Effector memory CD4-positive, alpha-beta T cell (primary cell): ENCODE data around the gene NUDT11.
A peak's percentile ranks its signal among the peaks of the same experiment; 100 is the strongest.
"Not testable (repeated sequence)": the region's sequence is repeated elsewhere in the genome, so short reads cannot be mapped to it uniquely, and the experiment has no call there.

ENCODE experiments used
- DNase-seq, 3 donors: peaks; one replicate each; pipeline ENCODE4 v3.0.0-alpha.2; 2020
- H3K27ac ChIP-seq: 2 replicates; pipeline ENCODE4 v1.7.0; 2013; ENCODE audit warnings: mild to moderate bottlenecking, low read length, moderate library complexity; ENCODE audit not compliant: insufficient read depth, poor library complexity, severe bottlenecking
- H3K27me3 ChIP-seq: replicated peaks from 2 replicates; pipeline ENCODE4 v1.7.0; 2013; ENCODE audit warnings: mild to moderate bottlenecking, low read length; ENCODE audit not compliant: insufficient read depth, control insufficient read depth, poor library complexity, severe bottlenecking
- H3K36me3 ChIP-seq: 2 replicates; pipeline ENCODE4 v1.7.0; 2013; ENCODE audit warnings: mild to moderate bottlenecking, low read length, moderate library complexity; ENCODE audit not compliant: control insufficient read depth, insufficient read depth
- H3K4me1 ChIP-seq: 2 replicates; pipeline ENCODE4 v1.7.0; 2013; ENCODE audit warnings: low read length, mild to moderate bottlenecking; ENCODE audit not compliant: control insufficient read depth, insufficient read depth, poor library complexity, severe bottlenecking
- H3K4me3 ChIP-seq: 2 replicates; pipeline ENCODE4 v1.7.0; 2013; ENCODE audit warnings: low read length, low read depth, mild to moderate bottlenecking; ENCODE audit not compliant: insufficient read depth, poor library complexity, severe bottlenecking
- H3K9me3 ChIP-seq: 2 replicates; pipeline ENCODE4 v1.7.0; 2013; ENCODE audit warnings: mild to moderate bottlenecking, low read length, moderate library complexity; ENCODE audit not compliant: control insufficient read depth
- total RNA-seq, 3 donors: gene quantifications; one replicate each; lab custom pipeline; 2026; lab: John Stamatoyannopoulos, UW

Gene NUDT11
- 0.70 to 1.7 (median 0.97) reads per million in 3 donors for total RNA-seq

GRCh38 chrX:51496501-51497291, at the start of gene NUDT11:
Gene NUDT11, minus strand, starts transcription at chrX:51496592. Its CDS starts 148 bp downstream, at chrX:51496444.
- Histone ChIP-seq H3K27me3 (no peaks in the 10 kb centered on the region), H3K36me3 (no peaks in the 10 kb centered on the region), H3K9me3 (no peaks in the 10 kb centered on the region), H3K27ac (no peak within 1 kb of the TSS), H3K4me3 (peak within 1 kb of the TSS; percentile 49), H3K4me1 (no peaks in the 10 kb centered on the region)
- DNase-seq = no peak

- Histone ChIP-seq H3K9me3 (no peaks in the 10 kb centered on the region), H3K4me1 (no peaks in the 10 kb centered on the region), H3K27me3 (no peaks in the 10 kb centered on the region), H3K27ac (no peak overlapping the region), H3K36me3 (no peaks in the 10 kb centered on the region), H3K4me3 (no peak overlapping the region)
- no peak for DNase-seq
These were observed 24.0 kb upstream of the NUDT11 start for GRCh38 chrX:51520393-51520792.

GRCh38 chrX:51519131-51519530, 22.7 kb upstream of the NUDT11 start:
- not testable (repeated sequence) for H3K27me3 ChIP-seq, H3K4me1 ChIP-seq, DNase-seq, H3K36me3 ChIP-seq, H3K4me3 ChIP-seq, H3K27ac ChIP-seq, H3K9me3 ChIP-seq

GRCh38 chrX:51507551-51507950, 11.2 kb upstream of the NUDT11 start:
- H3K4me3 ChIP-seq = no peak overlapping the region
- no peak overlapping the region for H3K27ac ChIP-seq

GRCh38 chrX:51495701-51496488, 497 bp downstream of the NUDT11 start:
- not testable (repeated sequence) for H3K27ac ChIP-seq, H3K4me1 ChIP-seq, H3K9me3 ChIP-seq, DNase-seq, H3K36me3 ChIP-seq, H3K27me3 ChIP-seq
- H3K4me3 ChIP-seq = peak overlapping the region; percentile 49

More at GRCh38 chrX:51507551-51507950, 11.2 kb upstream of the NUDT11 start:
- H3K27me3 ChIP-seq = no peaks in the 10 kb centered on the region
- no peaks in the 10 kb centered on the region for H3K9me3 ChIP-seq
- no peaks in the 10 kb centered on the region for H3K4me1 ChIP-seq
- no peaks in the 10 kb centered on the region for H3K36me3 ChIP-seq
- no peak for DNase-seq

GRCh38 chrX:51494409-51494808, 2.0 kb downstream of the NUDT11 start:
- Histone ChIP-seq H3K4me3 (no peak overlapping the region), H3K27me3 (no peaks in the 10 kb centered on the region), H3K36me3 (no peaks in the 10 kb centered on the region), H3K4me1 (no peaks in the 10 kb centered on the region), H3K27ac (no peak overlapping the region), H3K9me3 (no peaks in the 10 kb centered on the region)
- DNase-seq = no peak

- no peaks in the 10 kb centered on the region for H3K36me3 ChIP-seq
- no peak overlapping the region for H3K4me3 ChIP-seq
- no peak for DNase-seq
- no peaks in the 10 kb centered on the region for H3K4me1 ChIP-seq
- no peaks in the 10 kb centered on the region for H3K9me3 ChIP-seq
- H3K27me3 ChIP-seq = no peaks in the 10 kb centered on the region
- H3K27ac ChIP-seq = no peak overlapping the region
These were observed 8.5 kb downstream of the NUDT11 start for GRCh38 chrX:51487960-51488267.

GRCh38 chrX:51484616-51485015, 11.8 kb downstream of the NUDT11 start:
- H3K4me3 ChIP-seq = no peak overlapping the region
- no peaks in the 10 kb centered on the region for H3K4me1 ChIP-seq
- H3K27ac ChIP-seq = no peak overlapping the region
- no peaks in the 10 kb centered on the region for H3K27me3 ChIP-seq
- no peaks in the 10 kb centered on the region for H3K36me3 ChIP-seq
- no peaks in the 10 kb centered on the region for H3K9me3 ChIP-seq
- no peak for DNase-seq

GRCh38 chrX:51482411-51482810, 14.0 kb downstream of the NUDT11 start:
- not testable (repeated sequence) for H3K4me1 ChIP-seq, DNase-seq, H3K27me3 ChIP-seq, H3K27ac ChIP-seq, H3K36me3 ChIP-seq, H3K9me3 ChIP-seq, H3K4me3 ChIP-seq

GRCh38 chrX:51476930-51477329, 19.5 kb downstream of the NUDT11 start:
- DNase-seq = no peak
- no peaks in the 10 kb centered on the region for H3K36me3 ChIP-seq
- no peaks in the 10 kb centered on the region for H3K27me3 ChIP-seq
- no peak overlapping the region for H3K27ac ChIP-seq
- no peak overlapping the region for H3K4me3 ChIP-seq
- no peaks in the 10 kb centered on the region for H3K9me3 ChIP-seq
- H3K4me1 ChIP-seq = no peaks in the 10 kb centered on the region
